ENCODE data around the gene LACTBL1.

- TF ChIP-seq CTCF (IDR thresholded peaks at IDR 0.05; ENCODE audit: low read depth, low read length) (peak; percentile 84), POLR2A (IDR thresholded peaks at IDR 0.05; ENCODE audit: extremely low read depth, insufficient read length) (no peak), MYC (IDR thresholded peaks at IDR 0.05; ENCODE audit: low read depth, low read length) (0 out of 2 replicates have a peak, but pooled peaks have one; percentile 14), MAX (IDR thresholded peaks at IDR 0.05; ENCODE audit: low read depth, low read length) (peak; percentile 74)
Measured at GRCh38 chr1:22976461-22977243, 4.0 kb upstream of the LACTBL1 start.
